OCI-M1 (cell line): ENCODE data around the gene SERTAD2.
A peak's percentile ranks its signal among the peaks of the same experiment; 100 is the strongest.

ENCODE experiments used
- DNase-seq: peaks from one replicate; lab custom pipeline; 2025; lab: John Stamatoyannopoulos, UW

The SERTAD2 gene

GRCh38 chr2:64627860-64628841, 25.6 kb downstream of the SERTAD2 start:
- no peak for DNase-seq

GRCh38 chr2:64626963-64627760, 26.6 kb downstream of the SERTAD2 start:
- DNase-seq: no peak

DNA sequence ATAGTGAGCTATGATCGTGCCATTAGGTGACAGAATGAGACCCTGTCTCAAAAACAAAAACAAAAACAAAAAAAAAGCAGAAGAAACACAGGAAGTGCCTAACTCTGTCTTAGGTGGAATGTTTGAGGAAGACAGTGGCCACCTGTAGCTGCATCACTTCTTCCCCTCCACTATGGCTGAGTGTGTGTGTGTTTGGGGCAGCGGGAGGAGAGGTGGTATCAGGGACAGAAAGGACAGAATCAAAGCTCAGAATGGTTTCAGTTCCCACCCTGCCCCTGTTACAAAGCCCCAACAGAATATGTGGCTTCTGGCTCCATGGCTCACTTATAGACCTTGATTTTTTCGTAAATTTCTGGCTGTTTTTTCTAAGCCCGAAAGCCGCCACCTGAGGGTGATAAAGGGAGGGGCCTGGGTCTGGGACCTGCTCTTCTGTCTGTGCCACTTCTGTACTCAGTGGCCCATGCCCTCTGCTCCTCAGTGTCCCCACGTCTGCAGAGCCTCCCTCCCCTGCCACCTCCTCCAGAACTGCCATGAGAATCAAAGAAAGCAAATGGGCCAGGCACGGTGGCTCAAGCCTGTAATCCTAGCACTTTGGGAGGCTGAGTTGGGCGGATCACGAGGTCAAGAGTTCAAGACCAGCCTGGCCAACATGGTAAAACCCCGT, 27.4 kb downstream of the SERTAD2 start:
- no peak for DNase-seq

GRCh38 chr2:64625299-64626145, 28.2 kb downstream of the SERTAD2 start:
- peak; percentile 25 for DNase-seq

DNA sequence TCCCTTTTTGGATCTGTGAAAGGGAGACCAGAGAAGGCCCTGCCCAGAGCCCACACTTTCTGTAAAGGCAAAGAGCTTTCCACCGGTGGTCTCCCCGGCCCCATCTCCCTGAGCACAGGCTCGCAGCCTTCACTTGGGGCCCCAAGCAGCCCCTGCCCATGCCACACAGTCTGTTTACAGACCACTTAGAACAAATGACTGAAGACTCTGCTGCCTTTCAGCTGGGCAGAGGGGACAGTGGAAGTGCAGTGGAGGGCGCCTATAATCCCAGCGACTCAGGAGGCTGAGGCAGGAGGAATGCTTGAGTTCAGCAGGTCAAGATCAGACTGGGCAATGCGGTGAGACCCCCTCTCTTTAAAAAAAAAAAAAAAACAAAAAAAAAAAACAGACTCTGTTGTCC, 28.9 kb downstream of the SERTAD2 start:
- DNase-seq: no peak

DNA sequence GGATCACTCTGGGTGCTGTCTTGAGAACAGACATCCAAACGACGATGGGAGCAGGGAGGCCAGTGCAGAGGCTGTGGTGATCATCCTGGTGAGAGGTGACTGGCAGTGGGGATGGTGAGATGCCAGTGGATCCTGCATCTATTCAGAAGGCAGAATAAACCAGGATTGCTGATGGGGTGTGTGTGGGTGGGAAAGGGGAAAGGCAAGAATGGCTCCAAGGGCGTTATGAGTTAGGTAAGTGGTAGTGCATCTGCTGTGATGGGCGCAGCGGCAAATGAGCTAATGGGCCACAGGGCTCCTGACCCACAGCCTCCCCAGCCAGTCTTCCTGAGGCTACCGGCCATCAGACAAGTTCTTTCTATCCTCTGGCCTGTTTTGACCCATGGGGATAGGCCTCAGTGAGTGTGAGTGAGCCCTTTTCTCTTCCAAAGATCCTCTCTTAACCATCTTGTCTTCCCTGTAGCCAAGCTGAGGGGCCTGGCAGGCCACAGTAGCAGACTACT, 29.6 kb downstream of the SERTAD2 start:
- DNase-seq: no peak

DNA sequence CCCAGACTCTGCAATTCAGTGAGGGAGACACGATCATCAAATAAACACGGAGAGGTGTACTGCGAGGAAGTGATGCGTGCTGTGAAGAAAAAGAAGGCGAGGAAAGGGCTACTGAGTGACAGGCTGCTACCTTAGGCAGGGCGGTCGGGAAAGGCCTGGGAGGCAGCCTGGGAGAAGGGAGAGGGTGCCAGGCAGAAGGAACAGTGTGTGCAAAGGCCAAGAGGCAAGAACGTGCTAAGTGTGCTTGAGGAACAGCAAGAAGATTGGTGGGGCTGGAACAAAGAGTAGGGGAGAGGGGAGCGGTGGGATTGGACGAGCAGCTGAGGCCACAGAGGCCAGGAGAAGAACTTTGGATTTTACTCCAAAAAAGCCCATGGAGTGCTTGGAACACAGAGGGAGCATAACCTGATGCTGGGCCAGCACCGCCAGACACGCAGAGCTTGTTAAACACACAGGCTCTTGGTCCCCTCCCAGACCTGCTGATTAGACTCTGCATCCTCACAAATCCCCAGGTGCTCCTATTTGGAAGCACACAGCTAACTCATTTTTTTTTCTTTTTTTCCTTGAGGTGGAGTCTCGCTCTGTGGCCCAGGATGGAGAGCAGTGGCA, 30.4 kb downstream of the SERTAD2 start:
- DNase-seq: no peak

- no peak for DNase-seq
These were observed 31.1 kb downstream of the SERTAD2 start for GRCh38 chr2:64622443-64623241.

DNA sequence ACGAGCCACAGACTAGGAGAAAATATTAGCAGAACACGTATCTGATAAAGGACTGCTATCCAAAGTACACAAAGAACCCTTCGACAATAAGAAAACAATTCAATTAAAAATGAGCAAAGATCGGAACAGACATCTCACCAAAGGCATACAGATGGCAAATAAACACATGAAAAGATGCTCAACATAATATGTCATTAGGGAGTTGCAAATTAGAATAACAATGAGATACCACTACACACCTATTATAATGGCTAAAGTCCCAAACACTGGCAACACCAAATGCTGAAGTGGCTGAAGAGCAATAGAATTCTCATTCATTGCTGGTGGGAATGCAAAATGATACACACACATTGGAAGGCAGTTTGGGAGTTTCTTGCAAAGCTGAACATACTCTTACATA, 33.1 kb downstream of the SERTAD2 start:
- DNase-seq: no peak

GRCh38 chr2:64617631-64618151, 36.0 kb downstream of the SERTAD2 start:
- DNase-seq: no peak

- DNase-seq: no peak
These were observed 37.7 kb downstream of the SERTAD2 start for GRCh38 chr2:64615844-64616536.

- no peak for DNase-seq
These were observed 38.4 kb downstream of the SERTAD2 start for GRCh38 chr2:64615192-64615763.

DNA sequence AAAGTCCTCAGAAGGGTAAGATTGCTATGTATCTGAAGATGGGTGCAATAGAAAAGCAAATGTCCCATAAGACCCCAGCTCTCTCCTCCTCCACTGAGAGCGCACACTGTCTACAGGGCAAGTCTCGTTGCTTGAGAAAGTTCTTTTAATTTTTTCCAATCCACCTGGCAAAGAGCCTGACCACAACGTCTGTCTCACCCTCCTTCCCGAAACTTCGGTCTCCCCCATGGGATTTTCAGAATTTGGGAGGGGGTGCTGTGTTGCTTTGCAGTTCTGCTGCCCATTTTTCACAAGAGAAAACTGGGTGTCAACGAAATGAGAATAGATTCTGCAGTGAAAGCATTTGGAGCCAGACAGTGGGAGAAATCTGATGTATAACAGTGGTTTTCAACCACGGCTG, 40.4 kb downstream of the SERTAD2 start:
- DNase-seq: no peak

DNA sequence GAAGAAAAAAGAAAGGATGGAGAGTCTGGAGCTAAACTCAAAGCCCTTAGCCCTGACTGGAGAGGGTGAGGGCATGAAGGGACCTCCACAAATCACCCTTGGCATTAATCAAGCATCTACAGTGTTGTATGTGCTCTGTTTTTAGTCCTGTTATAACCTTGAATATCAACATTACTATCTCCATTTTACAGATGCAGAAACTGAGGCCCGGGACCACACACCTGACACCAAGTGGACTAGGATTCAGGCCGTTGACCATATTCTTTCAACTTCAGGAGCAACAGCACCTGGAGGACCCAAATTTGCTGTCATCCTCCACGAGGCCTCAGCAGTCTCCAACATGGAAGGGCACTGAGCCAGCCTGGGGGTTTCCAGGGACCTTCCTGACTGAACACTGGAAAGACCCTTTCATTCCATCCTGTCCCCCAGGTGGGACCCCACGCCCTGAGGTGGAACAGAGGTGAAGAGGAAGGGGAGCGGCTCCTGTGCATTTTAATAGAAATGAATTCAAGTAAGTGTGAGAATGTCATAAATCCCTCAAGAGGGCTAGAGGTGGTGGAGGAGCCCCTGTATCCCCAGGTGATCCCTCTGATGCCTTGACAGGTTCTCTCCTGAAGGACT, 41.0 kb downstream of the SERTAD2 start:
- no peak for DNase-seq

- no peak for DNase-seq
These were observed 43.3 kb downstream of the SERTAD2 start for GRCh38 chr2:64610316-64610855.

DNA sequence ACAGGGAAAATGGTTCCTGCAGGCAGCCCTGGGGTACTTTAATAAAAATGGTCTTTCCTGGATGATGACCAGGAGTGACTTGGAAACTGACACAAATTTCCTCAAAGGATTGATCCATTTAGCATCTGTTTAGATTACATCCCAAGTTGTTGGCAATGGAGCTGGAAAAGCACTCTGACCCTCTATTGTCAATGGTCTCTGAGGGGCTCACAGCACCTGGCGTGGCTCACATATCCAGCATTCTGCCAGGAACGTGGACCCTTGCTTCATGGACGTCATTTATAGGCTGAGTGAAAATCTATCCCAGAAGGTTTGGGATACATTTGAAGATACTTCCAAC, 43.8 kb downstream of the SERTAD2 start:
- no peak for DNase-seq

DNA sequence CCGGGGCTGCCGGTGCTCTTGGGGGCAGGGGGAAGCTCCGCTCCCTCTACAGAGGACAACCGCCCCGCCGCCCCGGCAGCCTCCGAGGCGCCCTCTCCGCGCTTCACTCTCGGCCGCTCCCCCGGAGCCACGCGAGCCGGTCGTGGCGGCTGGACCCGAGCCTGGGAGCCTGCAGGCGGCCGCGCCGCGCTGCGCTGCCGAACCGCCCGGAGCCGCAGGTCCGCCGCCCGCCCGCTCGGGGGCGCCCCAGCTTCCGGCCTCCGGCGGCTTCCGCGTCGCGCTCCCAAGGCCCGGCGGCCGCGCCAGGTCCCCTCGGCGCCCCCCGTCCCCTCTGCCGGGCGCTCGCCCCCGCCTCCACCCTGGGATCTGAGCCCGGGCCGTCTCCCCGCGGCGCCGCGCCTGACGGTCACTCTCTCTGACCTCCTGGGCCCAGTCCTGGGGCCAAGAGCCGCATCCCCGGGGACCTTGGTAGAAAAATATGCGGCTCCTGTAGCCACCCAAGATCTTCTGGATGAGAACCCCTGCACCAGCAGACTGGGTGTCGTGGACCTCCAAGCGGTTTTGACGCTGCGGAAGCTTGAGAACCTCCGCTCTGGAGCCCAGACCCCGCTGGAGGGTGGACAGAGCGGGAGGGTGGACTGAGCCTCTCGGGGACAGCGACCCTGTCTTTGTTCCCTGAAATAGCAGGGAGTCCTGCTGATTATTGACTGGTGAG, 44.3 kb downstream of the SERTAD2 start:
- DNase-seq: peak; percentile 77

GRCh38 chr2:64608867-64609226, 44.9 kb downstream of the SERTAD2 start:
- no peak for DNase-seq
